Right lobe of liver (tissue), 6 donors: ENCODE data around the gene PRDX4. TPM values are rescaled to one million over a fixed set of nuclear protein-coding genes. Genes with fewer than 3 reads are reported as not detected.

Experiments
- ATAC-seq, 4 donors: fragments of 200-7000 bp; cut with Tn5 transposase; one replicate each; pipeline ENCODE4 v1.9.1; 2020; ENCODE audit warnings: mild to moderate bottlenecking in 4 of 4, moderate library complexity in 4 of 4
- DNase-seq, 3 donors: peaks; one replicate each; pipeline ENCODE4 v3.0.0-alpha.2; 2020
- H3K27ac ChIP-seq, 3 donors: fragments of 200-600 bp; one replicate each; pipeline ENCODE4 v1.8.0; 2022
- H3K27me3 ChIP-seq, 2 donors: fragments of 200-600 bp; one replicate each; pipeline ENCODE4 v1.8.0; 2022
- H3K36me3 ChIP-seq, 4 donors: fragments of 200-600 bp; sonication (generic) in 1 of 4; one replicate each; pipeline versions ENCODE4 v1.5.1 to v1.8.0; 2017 to 2022; ENCODE audit warnings: control low read depth in 1 of 4
- H3K4me1 ChIP-seq, 4 donors: fragments of 200-600 bp; sonication (generic) in 1 of 4; one replicate each; pipeline versions ENCODE4 v1.5.1 to v1.8.0; 2017 to 2022; ENCODE audit warnings: control low read depth in 1 of 4
- H3K4me3 ChIP-seq, 3 donors: fragments of 200-600 bp; one replicate each; pipeline ENCODE4 v1.8.0; 2022
- H3K9me3 ChIP-seq, 4 donors: fragments of 200-600 bp; sonication (generic) in 1 of 4; one replicate each; pipeline versions ENCODE4 v1.5.1 to v1.8.0; 2017 to 2022; ENCODE audit warnings: control low read depth in 1 of 4
- POLR2A ChIP-seq: fragments of 450-650 bp; IDR thresholded peaks from one replicate; pipeline ENCODE4 v1.6.1; 2017; ENCODE audit warnings: antibody characterized with exemption, mild to moderate bottlenecking
- WGBS: methylation state at CpG from one replicate; pipeline ENCODE4 v1.1.6; 2018; ENCODE audit warnings: low coverage, low lambda C conversion rate; ENCODE audit not compliant: insufficient coverage; ENCODE audit errors: missing lambda C conversion rate; 5-methylcytosine and 5-hydroxymethylcytosine counted together
- intact Hi-C, 2 donors: fragments of 100-400 bp; cut with DNase I; formaldehyde crosslinking; loops; one replicate each; pipeline versions ENCODE4 v1.11.2 to v1.14.1; 2022
- long read RNA-seq: library from polyadenylated mRNA; unstranded; transcript quantifications from one replicate; pipeline ENCODE4 v2.0.0, GENCODE V29; 2019
- total RNA-seq, 6 experiments: library from RNA; depleted of rRNA in 2 of 6; stranded (reverse); fragments of >200 nt in 2 of 6; fragmentation: NEBNext Ultra II Directional in 3 of 6; extraction: Animal tissue kit (Norgen Biotek cat#: 25700) in 3 of 6; gene quantifications; one replicate each; pipeline versions ENCODE4 v1.1.0 to v1.2.4, GENCODE V29; 2016 to 2023
- TF ChIP-seq, protein P1 (sequence below), 4 donors: fragments of 200-600 bp in 3 of 4; fragments of 450-650 bp in 1 of 4; IDR thresholded peaks; one replicate each; pipeline versions ENCODE4 v1.5.1 to v1.8.0; 2016 to 2022; ENCODE audit warnings: antibody characterized with exemption in 4 of 4, mild to moderate bottlenecking in 2 of 4
- donor health status: DM: no; HTN: yes; CAD: no.
- donor health status: DM: no; HTN: no; CAD: no.
- donor health status: DM: no; HTN: no; CAD: no.
- donor health status: DM: no; HTN: yes; CAD: no.
- donor health status: DM: no; HTN: yes; CAD: no.

Gene PRDX4
- 100 to 1,000 TPM; 120 to 345 (median 198) TPM for total RNA-seq
- long read RNA-seq, transcript PRDX4-202 (7 exons, 1,005 nt) = major isoform, 68 of 71 reads
- long read RNA-seq, partial matches to known transcripts = 2 of 71 reads
- long read RNA-seq, other reads (novel, unspliced or antisense) = 1 of 71 reads

DNA sequence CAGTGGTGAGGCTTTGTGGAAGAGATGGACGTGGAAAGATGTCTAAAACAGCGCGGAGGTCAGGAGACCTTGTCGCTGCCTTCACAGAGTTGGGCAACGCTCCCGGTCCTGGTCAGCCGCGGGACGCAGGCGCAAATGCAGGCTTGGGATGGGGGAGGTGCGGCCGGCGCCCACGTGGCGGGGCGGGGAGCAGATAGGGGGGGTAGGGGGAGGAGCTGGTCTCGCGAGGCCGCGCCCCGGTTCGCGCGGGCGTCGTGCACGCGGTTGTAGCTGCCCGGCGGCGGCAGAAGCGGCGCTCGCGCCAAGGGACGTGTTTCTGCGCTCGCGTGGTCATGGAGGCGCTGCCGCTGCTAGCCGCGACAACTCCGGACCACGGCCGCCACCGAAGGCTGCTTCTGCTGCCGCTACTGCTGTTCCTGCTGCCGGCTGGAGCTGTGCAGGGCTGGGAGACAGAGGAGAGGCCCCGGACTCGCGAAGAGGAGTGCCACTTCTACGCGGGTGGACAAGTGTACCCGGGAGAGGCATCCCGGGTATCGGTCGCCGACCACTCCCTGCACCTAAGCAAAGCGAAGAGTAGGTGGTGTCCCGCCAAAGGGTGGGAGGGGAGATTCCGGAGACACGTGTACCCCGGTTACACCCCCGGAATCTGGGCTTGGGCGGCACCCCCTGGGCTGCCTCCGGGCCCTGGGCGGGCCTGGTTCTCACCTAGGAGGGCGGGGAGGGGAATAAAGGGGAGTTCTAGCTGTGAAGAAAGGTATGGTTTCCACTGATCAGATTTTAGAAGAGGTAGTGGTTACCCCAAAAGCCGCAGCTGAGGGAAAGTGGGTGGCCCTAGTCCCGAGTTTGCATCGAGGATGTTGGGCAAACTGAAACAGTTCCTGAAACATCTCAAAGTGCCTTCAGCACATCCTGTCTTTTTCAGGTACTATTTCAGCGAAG lies at the start of gene PRDX4:
Gene PRDX4, plus strand, starts transcription at position 255 of the 939 bp plus-strand sequence. Its CDS starts 78 bp downstream, at position 333.
- TF ChIP-seq, protein P1, sequence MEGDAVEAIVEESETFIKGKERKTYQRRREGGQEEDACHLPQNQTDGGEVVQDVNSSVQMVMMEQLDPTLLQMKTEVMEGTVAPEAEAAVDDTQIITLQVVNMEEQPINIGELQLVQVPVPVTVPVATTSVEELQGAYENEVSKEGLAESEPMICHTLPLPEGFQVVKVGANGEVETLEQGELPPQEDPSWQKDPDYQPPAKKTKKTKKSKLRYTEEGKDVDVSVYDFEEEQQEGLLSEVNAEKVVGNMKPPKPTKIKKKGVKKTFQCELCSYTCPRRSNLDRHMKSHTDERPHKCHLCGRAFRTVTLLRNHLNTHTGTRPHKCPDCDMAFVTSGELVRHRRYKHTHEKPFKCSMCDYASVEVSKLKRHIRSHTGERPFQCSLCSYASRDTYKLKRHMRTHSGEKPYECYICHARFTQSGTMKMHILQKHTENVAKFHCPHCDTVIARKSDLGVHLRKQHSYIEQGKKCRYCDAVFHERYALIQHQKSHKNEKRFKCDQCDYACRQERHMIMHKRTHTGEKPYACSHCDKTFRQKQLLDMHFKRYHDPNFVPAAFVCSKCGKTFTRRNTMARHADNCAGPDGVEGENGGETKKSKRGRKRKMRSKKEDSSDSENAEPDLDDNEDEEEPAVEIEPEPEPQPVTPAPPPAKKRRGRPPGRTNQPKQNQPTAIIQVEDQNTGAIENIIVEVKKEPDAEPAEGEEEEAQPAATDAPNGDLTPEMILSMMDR (IDR thresholded peaks at IDR 0.05) = no peak
- TF ChIP-seq POLR2A = peak; percentile 70
- Histone ChIP-seq H3K27ac (peak within 1 kb of the TSS; percentile 73 to 87 (median 83)), H3K4me3 (peak within 1 kb of the TSS; percentile 64 to 71 (median 65)), H3K27me3 (no peaks in the 10 kb centered on the region), H3K36me3 (peaks cover 0 to 8% (median 3%) of the 10 kb centered on the region in 4 donors), H3K9me3 (no peaks in the 10 kb centered on the region), H3K4me1 (peaks cover 0 to 2% (median 0%) of the 10 kb centered on the region in 4 donors)
- WGBS = 21% methylated on average over 35 of the region's 73 CpGs
- peak; percentile 91 to 93 (median 93) for DNase-seq
- peak; percentile 97 to 99 (median 99) for ATAC-seq
- intact Hi-C loops = no loop called here

DNA sequence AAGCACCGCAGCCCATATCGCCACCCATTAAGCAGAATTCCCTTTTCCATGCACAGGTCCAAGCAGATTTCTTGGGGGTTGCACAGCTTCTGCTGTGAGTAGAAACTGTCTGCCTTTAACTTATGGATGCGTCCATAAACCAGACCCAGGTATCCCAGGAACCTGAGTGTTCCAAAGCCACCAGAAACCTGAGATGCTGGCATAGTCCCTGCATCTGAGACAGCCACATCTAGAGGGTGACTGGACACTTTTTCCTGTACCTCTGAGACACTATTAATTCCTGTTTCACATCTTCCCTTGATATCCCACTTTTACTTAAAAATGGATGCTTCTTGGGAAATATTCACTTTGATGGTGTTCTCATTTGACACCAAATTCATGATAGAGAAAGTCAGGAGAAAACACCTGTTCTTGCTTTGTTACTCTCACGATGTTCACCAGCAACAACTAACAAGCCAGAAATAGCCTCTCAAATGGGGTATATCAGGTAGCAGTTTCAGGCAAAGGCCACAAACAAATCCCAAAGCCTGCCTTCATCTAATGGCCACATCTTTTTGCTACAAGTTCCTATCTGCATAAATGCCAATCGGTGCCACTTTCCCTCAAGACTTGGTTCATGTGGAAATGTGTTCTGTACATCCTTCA lies 45.5 kb upstream of the PRDX4 start:
- H3K9me3 ChIP-seq = no peaks in the 10 kb centered on the region
- no peak overlapping the region for H3K4me3 ChIP-seq
- no peaks in the 10 kb centered on the region for H3K36me3 ChIP-seq
- H3K4me1 ChIP-seq = no peaks in the 10 kb centered on the region
- no peak for TF ChIP-seq POLR2A
- TF ChIP-seq, protein P1 (IDR thresholded peaks at IDR 0.05) = no peak
- peaks cover 0 to 7% of the 10 kb centered on the region in 2 donors for H3K27me3 ChIP-seq
- DNase-seq (no peak), ATAC-seq (no peak)
- no peak overlapping the region for H3K27ac ChIP-seq
- intact Hi-C loops = no loop called here
- WGBS = 69% methylated on average over 5 of the region's 5 CpGs

DNA sequence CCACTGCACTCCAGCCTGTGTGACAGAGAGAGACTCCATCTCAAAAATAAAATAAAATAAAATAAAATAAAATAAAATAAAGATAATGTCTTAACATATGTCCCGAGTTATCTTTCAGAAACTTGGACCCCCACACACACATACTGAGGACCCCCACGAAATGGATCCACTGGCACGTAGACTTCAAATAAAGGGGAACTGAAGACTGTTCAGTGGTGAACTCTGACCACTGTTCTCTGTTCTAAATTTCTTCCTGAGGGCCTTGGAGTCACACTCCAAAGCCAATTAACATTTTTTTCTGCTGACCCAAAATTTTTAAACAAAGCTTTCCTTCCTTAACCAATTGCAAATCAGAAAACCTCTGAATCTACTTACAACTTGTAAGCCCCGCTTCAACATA lies 43.5 kb upstream of the PRDX4 start:
- intact Hi-C loops = no loop called here
- Histone ChIP-seq H3K9me3 (no peaks in the 10 kb centered on the region), H3K4me3 (no peak overlapping the region), H3K4me1 (no peaks in the 10 kb centered on the region), H3K27ac (no peak overlapping the region), H3K27me3 (peaks cover 0 to 7% of the 10 kb centered on the region in 2 donors), H3K36me3 (no peaks in the 10 kb centered on the region)
- ATAC-seq = no peak
- 57% methylated on average over 4 of the region's 4 CpGs for WGBS
- TF ChIP-seq, protein P1 (IDR thresholded peaks at IDR 0.05) = no peak
- no peak for TF ChIP-seq POLR2A
- DNase-seq = no peak

DNA sequence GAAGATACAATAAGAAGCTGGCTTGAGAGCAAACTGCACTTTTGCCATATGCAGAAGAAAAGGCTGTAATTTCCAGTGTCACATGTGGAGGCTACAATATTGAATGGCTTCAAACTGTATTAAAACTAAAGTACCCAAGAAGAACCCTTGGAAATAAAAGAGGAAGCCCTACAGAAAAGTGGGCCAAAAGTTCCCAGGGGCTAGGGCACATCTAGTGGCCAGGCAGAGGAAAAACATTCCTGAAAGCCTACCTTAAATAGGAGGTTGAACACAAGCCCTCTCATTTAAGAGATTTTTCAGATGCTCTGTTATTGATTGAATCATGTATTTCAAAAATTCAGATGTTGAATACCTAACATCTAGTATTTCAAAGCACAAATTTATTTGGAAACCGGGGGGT lies 40.6 kb upstream of the PRDX4 start:
- intact Hi-C loops = no loop called here
- ATAC-seq (no peak), DNase-seq (no peak)
- 27% methylated on average over 1 of the region's 1 CpG for WGBS
- H3K4me3 ChIP-seq = no peak overlapping the region
- H3K4me1 ChIP-seq = no peaks in the 10 kb centered on the region
- no peaks in the 10 kb centered on the region for H3K36me3 ChIP-seq
- no peaks in the 10 kb centered on the region for H3K9me3 ChIP-seq
- H3K27me3 ChIP-seq = peaks cover 0 to 7% of the 10 kb centered on the region in 2 donors
- no peak overlapping the region for H3K27ac ChIP-seq
- TF ChIP-seq POLR2A = no peak
- TF ChIP-seq, protein P1 (IDR thresholded peaks at IDR 0.05) = peak in 1 of 4 donors; percentile 12
